Measurements from ENCODE around the gene KIF5B. TPM values are rescaled to one million over a fixed set of nuclear protein-coding genes. Genes with fewer than 3 reads are reported as not detected.

KIF5B gene
- total and polyA plus RNA-seq, 2 donors (not counting 1 experiment from before 2014, with no cell fraction given), result 109 to 160 TPM

DNA sequence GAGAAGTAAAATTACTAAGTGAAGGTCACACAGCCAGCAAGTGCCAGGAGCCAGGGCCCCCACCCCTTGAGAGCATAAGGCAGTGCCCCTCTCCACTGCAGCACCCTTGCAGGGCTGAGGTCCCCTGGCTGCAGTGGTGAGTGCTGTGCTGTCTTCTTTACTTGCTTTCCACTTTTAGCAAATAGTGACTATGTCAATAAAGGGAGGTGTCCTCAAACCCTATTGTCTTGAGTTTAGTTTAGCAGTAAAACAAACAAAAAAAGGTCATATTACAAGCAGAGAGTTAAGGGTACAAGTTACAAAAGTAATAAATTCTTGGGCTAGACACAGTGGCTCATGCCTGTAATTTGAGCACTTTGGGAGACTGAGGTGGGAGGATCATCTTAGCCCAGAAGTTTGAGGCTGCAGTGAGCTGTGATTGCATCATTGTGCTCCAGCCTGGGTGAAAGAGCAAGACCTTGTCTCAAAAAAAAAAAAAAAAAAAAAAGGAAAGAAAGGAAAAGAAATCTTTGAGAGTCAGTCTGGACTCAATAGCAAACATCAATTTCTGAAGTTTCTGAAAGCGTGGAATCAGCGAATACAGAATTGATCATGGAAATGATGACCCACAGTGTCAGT, 39.0 kb upstream of the KIF5B start:
- no peaks in the 10 kb centered on the region for H4K20me1 ChIP-seq (ENCODE audit: control insufficient read depth, extremely low read depth, insufficient read depth, low read length)
- H3K27ac ChIP-seq (ENCODE audit: insufficient read depth, low read length), result no peak overlapping the region
- H3K79me2 ChIP-seq (ENCODE audit: control insufficient read depth, insufficient read depth, low read length), result no peaks in the 10 kb centered on the region
- no peaks in the 10 kb centered on the region for H3K9me3 ChIP-seq (ENCODE audit: control insufficient read depth, insufficient read depth, low read depth, low read length)
- no peak overlapping the region for H3K4me3 ChIP-seq (replicated peaks in 1 of 4; ENCODE audit: control extremely low read depth in 1 of 4, insufficient read depth in 1 of 4, low read depth in 3 of 4, low read length in 4 of 4)
- no peaks in the 10 kb centered on the region for H3K36me3 ChIP-seq (ENCODE audit: control insufficient read depth, insufficient read depth, low read length)
- no peaks in the 10 kb centered on the region for H3K27me3 ChIP-seq (ENCODE audit: control insufficient read depth, insufficient read depth, low read length)
- no peak overlapping the region for H2AFZ ChIP-seq (ENCODE audit: low read length)
- no peak overlapping the region for H3K9ac ChIP-seq (ENCODE audit: insufficient read depth, low read length)
- H3K4me1 ChIP-seq (ENCODE audit: control insufficient read depth, extremely low read depth, insufficient read depth, low read length), result no peaks in the 10 kb centered on the region
- DNase-seq (ENCODE audit: low read depth in 2 of 2), result peak in 1 of 2 donors; percentile 61
- TF ChIP-seq CTCF (conservative IDR thresholded peaks at IDR 0.05 in 1 of 2, IDR thresholded peaks at IDR 0.05 in 1 of 2; ENCODE audit: low read depth in 1 of 2, low read length in 2 of 2) (no peak), EZH2 (IDR thresholded peaks at IDR 0.05; ENCODE audit: low read length, missing control alignments) (no peak)
- H3K4me2 ChIP-seq (ENCODE audit: extremely low read depth, insufficient read depth, low read length), result no peak overlapping the region

- H3K4me3 ChIP-seq (replicated peaks in 1 of 4; ENCODE audit: control extremely low read depth in 1 of 4, insufficient read depth in 1 of 4, low read depth in 3 of 4, low read length in 4 of 4), result no peak overlapping the region
- no peaks in the 10 kb centered on the region for H4K20me1 ChIP-seq (ENCODE audit: control insufficient read depth, extremely low read depth, insufficient read depth, low read length)
- H3K4me1 ChIP-seq (ENCODE audit: control insufficient read depth, extremely low read depth, insufficient read depth, low read length), result no peaks in the 10 kb centered on the region
- no peaks in the 10 kb centered on the region for H3K9me3 ChIP-seq (ENCODE audit: control insufficient read depth, insufficient read depth, low read depth, low read length)
- no peak overlapping the region for H3K9ac ChIP-seq (ENCODE audit: insufficient read depth, low read length)
- H2AFZ ChIP-seq (ENCODE audit: low read length), result no peak overlapping the region
- H3K27me3 ChIP-seq (ENCODE audit: control insufficient read depth, insufficient read depth, low read length), result no peaks in the 10 kb centered on the region
- no peaks in the 10 kb centered on the region for H3K36me3 ChIP-seq (ENCODE audit: control insufficient read depth, insufficient read depth, low read length)
- DNase-seq (ENCODE audit: low read depth in 2 of 2), result no peak
- no peak overlapping the region for H3K27ac ChIP-seq (ENCODE audit: insufficient read depth, low read length)
- no peaks in the 10 kb centered on the region for H3K79me2 ChIP-seq (ENCODE audit: control insufficient read depth, insufficient read depth, low read length)
- H3K4me2 ChIP-seq (ENCODE audit: extremely low read depth, insufficient read depth, low read length), result no peak overlapping the region
- TF ChIP-seq CTCF (conservative IDR thresholded peaks at IDR 0.05 in 1 of 2, IDR thresholded peaks at IDR 0.05 in 1 of 2; ENCODE audit: low read depth in 1 of 2, low read length in 2 of 2), result no peak
- TF ChIP-seq EZH2 (IDR thresholded peaks at IDR 0.05; ENCODE audit: low read length, missing control alignments), result no peak
Measured at GRCh38 chr10:32093650-32094049, 37.4 kb upstream of the KIF5B start.

DNA sequence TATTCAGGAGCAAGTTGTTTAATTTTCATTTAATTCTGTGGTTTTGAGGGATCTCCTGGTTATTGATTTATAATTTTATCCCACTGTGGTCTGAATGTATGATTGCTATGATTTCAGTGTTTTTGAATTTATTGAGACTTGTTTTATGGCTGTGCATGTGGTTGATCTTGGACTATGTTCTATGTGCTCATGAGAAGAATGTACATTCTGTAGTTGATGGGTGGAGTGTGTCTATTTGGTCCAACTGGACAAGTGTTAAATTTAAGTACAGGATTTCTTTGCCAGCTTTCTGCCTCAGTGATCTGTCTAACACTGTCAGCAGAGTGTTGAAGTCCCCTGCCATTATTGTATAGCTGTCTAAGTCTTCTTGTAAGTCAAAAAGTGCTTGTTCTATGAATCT, 34.8 kb upstream of the KIF5B start:
- Histone ChIP-seq H4K20me1 (ENCODE audit: control insufficient read depth, extremely low read depth, insufficient read depth, low read length) (no peaks in the 10 kb centered on the region), H3K4me3 (replicated peaks in 1 of 4; ENCODE audit: control extremely low read depth in 1 of 4, insufficient read depth in 1 of 4, low read depth in 3 of 4, low read length in 4 of 4) (no peak overlapping the region), H3K27ac (ENCODE audit: insufficient read depth, low read length) (no peak overlapping the region), H3K79me2 (ENCODE audit: control insufficient read depth, insufficient read depth, low read length) (no peaks in the 10 kb centered on the region), H3K4me1 (ENCODE audit: control insufficient read depth, extremely low read depth, insufficient read depth, low read length) (no peaks in the 10 kb centered on the region), H3K27me3 (ENCODE audit: control insufficient read depth, insufficient read depth, low read length) (no peaks in the 10 kb centered on the region), H3K36me3 (ENCODE audit: control insufficient read depth, insufficient read depth, low read length) (no peaks in the 10 kb centered on the region), H3K9ac (ENCODE audit: insufficient read depth, low read length) (no peak overlapping the region), H3K9me3 (ENCODE audit: control insufficient read depth, insufficient read depth, low read depth, low read length) (no peaks in the 10 kb centered on the region), H2AFZ (ENCODE audit: low read length) (no peak overlapping the region), H3K4me2 (ENCODE audit: extremely low read depth, insufficient read depth, low read length) (no peak overlapping the region)
- DNase-seq (ENCODE audit: low read depth in 2 of 2), result no peak
- no peak for TF ChIP-seq CTCF (conservative IDR thresholded peaks at IDR 0.05 in 1 of 2, IDR thresholded peaks at IDR 0.05 in 1 of 2; ENCODE audit: low read depth in 1 of 2, low read length in 2 of 2)
- no peak for TF ChIP-seq EZH2 (IDR thresholded peaks at IDR 0.05; ENCODE audit: low read length, missing control alignments)
